ENCODE measurements around the gene ANKS1A. TPM values are rescaled to one million over a fixed set of nuclear protein-coding genes. Genes with fewer than 3 reads are reported as not detected.

Gene ANKS1A
- total RNA-seq, 2 experiments from 2014 or later = 6.4 to 6.5 TPM

DNA sequence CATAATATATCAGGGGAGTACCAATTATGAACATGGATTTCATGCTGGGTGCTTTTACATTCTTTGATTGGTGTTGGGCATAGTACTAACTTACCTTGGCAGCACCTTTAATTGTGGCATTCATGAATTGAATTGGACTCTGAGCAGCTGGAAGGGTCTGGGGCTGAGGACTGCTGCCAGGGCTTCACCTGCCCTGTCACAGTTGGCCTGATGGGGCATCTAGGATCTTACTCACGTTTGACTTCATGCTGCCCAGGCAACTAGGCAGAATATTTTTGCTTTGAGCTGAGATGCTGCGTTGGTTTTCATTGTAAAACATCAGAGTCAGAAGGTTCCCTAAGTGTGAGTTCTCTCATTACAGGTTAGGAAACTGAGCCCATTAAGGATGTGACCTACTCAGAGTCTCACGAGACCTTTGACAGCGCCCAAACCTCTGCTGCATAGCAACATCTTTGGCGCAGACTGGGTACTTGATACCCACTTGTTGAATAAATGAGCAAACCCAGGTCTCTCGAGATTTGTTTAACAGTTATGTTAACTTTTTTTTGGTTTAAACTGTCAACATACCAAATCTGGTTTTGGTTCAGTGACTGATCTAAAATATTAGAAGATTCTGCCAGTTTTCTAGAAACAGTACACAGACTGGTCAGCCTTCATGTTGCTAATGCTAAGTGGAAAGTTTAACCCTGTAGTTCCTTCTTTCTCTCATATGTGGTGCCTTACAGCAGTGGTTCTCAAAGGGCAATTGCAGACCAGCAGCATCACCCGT, 147.2 kb downstream of the ANKS1A start:
- DNase-seq = no peak
- Mint-ChIP-seq H3K27ac (no peak overlapping the region), H3K9me3 (no peaks in the 10 kb centered on the region), H3K4me3 (no peak overlapping the region), H3K36me3 (no peaks in the 10 kb centered on the region), H3K4me1 (no peaks in the 10 kb centered on the region), H3K27me3 (no peaks in the 10 kb centered on the region)

DNA sequence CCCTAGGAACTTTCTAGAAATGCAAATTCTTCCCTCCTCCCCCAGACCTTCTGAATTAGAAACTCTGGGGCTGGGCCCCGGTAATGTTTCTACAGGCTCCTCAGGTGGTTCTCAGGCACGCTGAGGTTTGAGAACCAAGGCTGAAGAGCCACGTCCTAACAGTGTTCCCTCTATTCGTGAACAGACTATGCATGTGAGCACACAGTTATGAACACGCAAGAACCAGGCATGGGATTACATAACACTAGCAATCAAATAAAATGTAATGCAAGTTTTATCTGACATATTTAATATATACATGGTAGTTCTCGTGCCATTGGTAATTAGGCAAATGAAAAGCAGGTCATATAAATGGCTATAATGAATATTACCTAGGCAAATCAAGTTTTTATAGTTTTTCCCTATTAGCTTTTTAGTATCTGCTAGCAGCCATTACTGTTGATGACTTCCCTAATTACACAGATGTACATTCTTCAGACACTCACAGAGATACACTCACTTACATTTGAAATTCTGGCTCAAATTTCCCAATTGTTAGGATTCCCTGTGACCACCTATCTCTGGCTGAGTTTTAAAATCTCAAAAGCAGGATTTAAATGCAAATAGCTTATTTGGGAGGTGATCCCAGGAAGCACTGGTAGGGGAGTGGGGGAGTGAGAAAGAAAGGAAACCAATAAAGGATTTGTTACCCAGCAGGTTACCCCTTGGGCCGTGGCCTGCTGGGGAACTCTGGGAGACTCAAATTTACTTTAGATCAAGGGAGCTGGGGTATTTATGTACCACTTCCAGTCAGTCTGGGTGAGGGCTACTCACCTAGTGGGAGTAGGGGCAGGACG, 148.0 kb downstream of the ANKS1A start:
- Mint-ChIP-seq H3K9me3 (no peaks in the 10 kb centered on the region), H3K36me3 (no peaks in the 10 kb centered on the region)

DNA sequence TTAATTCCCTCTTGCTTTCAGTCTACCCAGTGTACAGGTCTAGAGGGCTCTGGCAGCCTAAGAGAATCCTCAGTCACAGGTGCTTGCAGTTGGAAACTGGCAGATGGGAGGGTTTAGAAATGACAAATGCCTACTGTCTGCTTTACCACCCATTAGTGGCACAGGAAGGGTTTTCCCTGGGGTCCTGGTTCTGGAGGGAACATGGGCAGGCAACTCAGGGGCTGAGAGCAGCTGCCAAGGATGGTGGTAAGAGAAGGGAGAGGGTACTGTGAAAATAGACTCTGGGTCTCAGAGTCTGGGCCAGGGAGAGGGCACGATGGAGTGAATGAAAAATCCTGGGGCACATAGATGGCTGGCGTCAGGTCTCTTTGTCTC, 148.6 kb downstream of the ANKS1A start:
- no peak for DNase-seq
- H3K27me3 Mint-ChIP-seq = no peaks in the 10 kb centered on the region
- H3K9me3 Mint-ChIP-seq = no peaks in the 10 kb centered on the region
- no peaks in the 10 kb centered on the region for H3K36me3 Mint-ChIP-seq
- no peak overlapping the region for H3K27ac Mint-ChIP-seq
- H3K4me3 Mint-ChIP-seq = no peak overlapping the region
- no peaks in the 10 kb centered on the region for H3K4me1 Mint-ChIP-seq

More for the DNA sequence above, 148.0 kb downstream of the ANKS1A start:
- H3K27ac Mint-ChIP-seq = no peak overlapping the region
- no peaks in the 10 kb centered on the region for H3K4me1 Mint-ChIP-seq
- H3K4me3 Mint-ChIP-seq = no peak overlapping the region
- DNase-seq = no peak
- no peaks in the 10 kb centered on the region for H3K27me3 Mint-ChIP-seq

DNA sequence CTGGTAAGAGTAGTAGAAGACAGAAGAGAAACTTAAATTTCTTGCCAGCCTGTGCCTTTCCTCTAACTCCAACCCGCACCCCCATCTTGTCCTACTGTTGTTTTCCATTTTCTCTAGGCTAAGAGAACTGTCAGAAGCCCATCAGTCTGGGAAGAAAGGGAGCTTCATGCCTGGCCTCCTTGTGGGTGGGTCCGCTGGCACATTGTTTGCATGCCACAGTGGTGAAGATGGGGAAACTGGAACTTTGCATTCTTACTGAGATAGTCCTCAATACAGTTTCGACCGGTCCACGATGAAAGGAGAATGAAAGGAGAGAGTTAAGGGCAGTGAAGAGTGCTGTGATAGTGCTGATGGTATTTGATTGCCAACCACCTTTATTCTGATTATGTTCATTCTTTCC, 149.0 kb downstream of the ANKS1A start:
- no peak for DNase-seq
- Mint-ChIP-seq H3K9me3 (no peaks in the 10 kb centered on the region), H3K36me3 (no peaks in the 10 kb centered on the region), H3K4me3 (no peak overlapping the region), H3K4me1 (no peaks in the 10 kb centered on the region), H3K27me3 (no peaks in the 10 kb centered on the region), H3K27ac (no peak overlapping the region)

DNA sequence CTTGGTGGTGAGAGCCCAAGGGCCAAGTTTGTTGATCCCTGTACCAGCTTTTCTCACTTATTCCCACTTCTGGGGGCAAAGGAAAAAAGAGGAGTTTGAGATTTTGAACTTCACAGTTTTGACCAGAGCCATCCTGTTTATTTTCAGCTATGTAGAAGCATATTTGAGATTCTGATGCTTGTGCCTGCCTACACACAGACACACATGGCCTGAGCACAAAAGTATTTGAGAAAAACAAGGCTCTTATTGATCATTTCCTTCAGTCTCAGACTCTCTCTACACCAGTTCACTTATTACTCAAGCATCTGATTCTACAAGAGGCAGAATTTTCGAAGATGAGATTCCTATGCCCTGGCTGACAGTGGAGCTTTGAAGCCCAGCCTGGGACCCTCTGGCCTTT, 151.3 kb downstream of the ANKS1A start:
- no peak overlapping the region for H3K4me3 Mint-ChIP-seq
- H3K27me3 Mint-ChIP-seq = no peaks in the 10 kb centered on the region
- H3K9me3 Mint-ChIP-seq = no peaks in the 10 kb centered on the region
- no peak overlapping the region for H3K27ac Mint-ChIP-seq
- no peak for DNase-seq
- H3K36me3 Mint-ChIP-seq = no peaks in the 10 kb centered on the region
- no peaks in the 10 kb centered on the region for H3K4me1 Mint-ChIP-seq

DNA sequence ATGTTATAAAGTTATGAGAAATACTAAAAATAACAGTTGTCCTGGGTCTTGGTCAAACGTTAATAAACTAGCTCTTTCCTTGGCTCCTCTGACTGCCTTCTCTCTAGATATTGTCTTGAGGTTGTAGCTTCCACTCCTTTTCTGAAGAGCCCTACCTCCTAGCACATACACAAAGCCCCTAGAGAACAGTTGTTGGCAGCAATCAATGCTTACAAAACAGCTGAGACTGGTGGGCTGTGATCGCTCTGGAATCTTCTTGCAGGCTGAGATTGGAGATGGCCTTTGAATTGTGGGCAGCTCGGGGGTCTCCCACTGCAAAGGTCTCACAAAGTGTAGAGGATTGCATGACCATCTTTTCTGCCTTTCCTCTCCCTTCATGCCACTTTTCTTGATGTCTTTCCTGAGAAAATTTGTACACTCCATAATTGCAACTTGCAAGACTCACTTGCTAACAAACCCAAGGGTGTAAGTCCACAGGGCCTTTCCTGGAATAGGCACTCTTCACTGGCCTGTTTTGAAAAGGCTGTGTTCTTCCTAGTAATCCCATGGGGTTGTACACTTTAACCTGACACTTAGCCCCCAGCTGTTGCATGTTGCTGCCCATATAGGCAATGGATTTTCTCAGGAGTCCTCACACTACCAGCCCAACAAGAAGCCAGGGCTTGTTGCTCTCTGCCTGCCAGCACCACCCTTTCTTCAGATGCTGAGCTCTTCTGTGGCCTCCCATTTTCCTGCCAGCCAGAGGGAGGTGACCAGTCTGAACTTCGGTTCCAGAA, 152.2 kb downstream of the ANKS1A start:
- Mint-ChIP-seq H3K36me3 (no peaks in the 10 kb centered on the region), H3K9me3 (no peaks in the 10 kb centered on the region), H3K27me3 (no peaks in the 10 kb centered on the region), H3K27ac (no peak overlapping the region), H3K4me1 (peaks cover 2% of the 10 kb centered on the region), H3K4me3 (no peak overlapping the region)
- DNase-seq = no peak

DNA sequence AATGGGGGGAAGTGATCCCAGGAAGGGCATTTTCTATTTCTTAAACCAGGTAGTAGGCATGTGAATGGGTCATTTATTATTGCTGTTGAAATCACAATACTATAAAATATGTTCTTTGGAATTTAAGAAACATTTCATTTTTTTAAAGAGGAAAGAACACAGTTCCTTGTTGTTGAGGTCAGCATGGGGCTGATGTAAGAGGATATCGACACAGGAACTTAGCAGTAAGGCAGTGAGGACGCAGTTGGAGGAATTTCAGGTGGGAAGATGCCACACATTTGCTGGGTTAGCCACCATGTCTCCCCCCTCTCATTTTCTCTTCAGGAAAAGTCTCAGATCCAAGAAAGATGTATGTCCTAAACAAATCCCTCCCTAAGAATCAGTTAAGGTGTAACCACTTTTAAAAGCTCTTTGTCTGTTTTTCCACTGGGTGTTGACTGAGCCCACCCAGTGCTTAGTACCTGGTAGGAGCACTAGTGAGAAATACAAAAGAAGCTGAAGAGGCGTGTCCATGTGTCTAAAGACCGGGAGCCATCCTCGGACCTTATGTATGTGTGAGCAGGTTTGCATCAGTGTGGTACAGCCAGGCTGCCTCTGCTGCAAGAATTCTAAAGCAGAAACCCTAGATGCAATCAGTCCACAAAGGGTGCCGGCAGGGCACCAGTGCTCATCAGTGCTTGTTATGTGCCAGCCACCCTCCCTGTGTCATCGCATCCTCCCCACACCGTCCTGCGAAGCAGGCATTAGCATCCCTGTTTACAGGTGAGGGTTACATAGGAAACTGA, 153.2 kb downstream of the ANKS1A start:
- peaks cover 10% of the 10 kb centered on the region for H3K4me1 Mint-ChIP-seq
- H3K9me3 Mint-ChIP-seq = no peaks in the 10 kb centered on the region
- no peak overlapping the region for H3K27ac Mint-ChIP-seq
- DNase-seq = no peak
- no peaks in the 10 kb centered on the region for H3K36me3 Mint-ChIP-seq
- no peaks in the 10 kb centered on the region for H3K27me3 Mint-ChIP-seq
- H3K4me3 Mint-ChIP-seq = no peak overlapping the region

DNA sequence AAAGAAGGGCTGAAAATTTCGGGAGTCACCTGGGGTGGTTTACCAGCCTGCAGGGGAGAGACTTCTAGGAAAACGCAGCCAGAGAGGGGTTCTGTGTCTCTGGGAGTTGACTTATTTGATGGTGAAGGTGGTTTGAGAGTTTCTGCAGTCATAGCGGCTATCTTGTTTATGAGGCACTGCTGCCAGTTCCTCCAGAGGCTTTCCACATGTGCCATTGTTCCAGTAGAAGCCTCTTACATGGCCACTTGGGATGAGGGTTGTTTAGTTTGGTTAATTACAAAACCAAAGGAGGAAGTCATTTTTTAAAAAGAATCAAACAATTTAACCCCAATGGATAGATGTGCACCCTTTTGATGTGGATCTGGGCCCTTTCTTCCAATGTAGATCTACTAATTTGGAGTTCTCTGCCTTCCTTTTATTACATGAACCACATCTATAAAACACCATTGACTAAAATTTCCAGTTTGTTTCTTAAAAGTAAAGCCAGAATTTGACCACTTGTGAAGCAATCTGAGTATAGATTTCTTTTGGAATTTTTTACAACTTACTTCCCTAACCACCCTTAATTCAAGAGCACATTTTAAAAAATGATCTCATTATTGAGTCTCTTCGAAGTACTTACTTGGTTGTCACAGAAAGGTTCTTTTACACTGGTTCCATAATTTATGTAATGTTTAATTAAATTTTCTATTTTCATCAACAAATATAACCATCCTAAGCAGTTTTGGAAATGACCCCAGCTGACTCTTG, 154.5 kb downstream of the ANKS1A start:
- Mint-ChIP-seq H3K9me3 (no peaks in the 10 kb centered on the region), H3K27me3 (no peaks in the 10 kb centered on the region), H3K27ac (no peak overlapping the region), H3K36me3 (no peaks in the 10 kb centered on the region), H3K4me3 (no peak overlapping the region), H3K4me1 (peaks cover 19% of the 10 kb centered on the region)
- no peak for DNase-seq

DNA sequence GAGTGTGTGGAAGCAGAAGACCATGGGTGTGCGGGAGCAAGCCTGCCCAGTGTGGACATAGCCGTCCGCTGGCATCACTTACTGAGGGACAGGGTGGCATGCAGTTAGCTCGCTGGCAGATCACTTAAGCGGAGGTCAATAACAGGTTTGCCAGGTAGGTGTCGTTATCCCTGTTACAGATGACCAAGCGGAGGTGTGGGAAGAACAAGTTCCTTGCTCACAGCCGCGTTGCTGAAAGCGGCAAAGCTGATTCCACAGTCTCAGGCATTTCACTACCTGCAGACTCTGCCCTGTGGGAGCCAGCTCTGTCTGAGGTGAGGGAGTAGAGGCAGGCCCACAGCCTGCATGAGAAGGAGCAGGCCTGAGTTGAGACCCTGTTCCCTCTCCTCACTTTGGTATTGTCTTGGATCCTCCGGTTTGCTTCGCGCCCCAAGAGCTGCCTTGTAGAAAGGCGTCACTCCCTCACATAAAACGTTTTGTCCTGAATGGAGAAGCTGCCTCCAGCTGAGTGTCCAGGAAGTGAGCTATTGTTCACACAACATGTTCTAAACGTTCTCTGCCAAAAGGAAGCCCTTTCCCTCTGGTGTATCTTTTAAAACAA, 155.2 kb downstream of the ANKS1A start:
- Mint-ChIP-seq H3K27me3 (no peaks in the 10 kb centered on the region), H3K4me3 (no peak overlapping the region), H3K4me1 (peaks cover 19% of the 10 kb centered on the region), H3K27ac (no peak overlapping the region), H3K36me3 (no peaks in the 10 kb centered on the region), H3K9me3 (no peaks in the 10 kb centered on the region)
- no peak for DNase-seq

DNA sequence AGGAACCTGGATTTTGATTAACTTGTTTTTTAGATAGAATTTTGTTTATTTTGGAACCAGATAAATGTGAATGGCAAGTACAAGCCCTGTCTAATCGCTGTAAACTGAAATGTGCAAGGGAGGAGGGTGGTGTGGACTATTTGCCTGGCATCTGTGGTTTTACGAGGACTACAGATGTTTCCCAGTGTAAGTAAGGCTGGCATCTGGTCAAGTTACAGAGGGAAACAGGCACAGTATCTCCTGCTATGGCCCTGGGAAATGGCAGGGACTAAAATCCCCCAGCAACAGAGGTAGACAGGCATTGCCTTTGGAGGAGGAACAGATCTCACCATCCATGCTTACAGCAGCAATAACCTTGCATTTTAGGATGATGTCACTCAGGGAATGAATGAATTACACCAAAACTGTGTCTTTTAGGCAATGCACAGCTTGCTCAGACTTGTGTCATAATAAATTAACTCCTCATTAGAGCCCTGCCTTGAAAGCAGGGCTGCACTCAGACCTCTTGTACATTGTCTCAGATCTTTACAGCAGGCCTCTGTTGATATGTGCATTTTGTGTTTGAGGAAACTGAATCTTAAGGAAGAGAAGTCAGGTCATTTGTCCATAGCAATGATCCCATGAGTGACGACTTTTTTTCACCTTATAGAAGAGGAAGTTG, 155.8 kb downstream of the ANKS1A start:
- H3K9me3 Mint-ChIP-seq = no peaks in the 10 kb centered on the region
- H3K27ac Mint-ChIP-seq = no peak overlapping the region
- no peaks in the 10 kb centered on the region for H3K27me3 Mint-ChIP-seq
- no peaks in the 10 kb centered on the region for H3K36me3 Mint-ChIP-seq
- DNase-seq = no peak
- peaks cover 19% of the 10 kb centered on the region for H3K4me1 Mint-ChIP-seq
- no peak overlapping the region for H3K4me3 Mint-ChIP-seq

DNA sequence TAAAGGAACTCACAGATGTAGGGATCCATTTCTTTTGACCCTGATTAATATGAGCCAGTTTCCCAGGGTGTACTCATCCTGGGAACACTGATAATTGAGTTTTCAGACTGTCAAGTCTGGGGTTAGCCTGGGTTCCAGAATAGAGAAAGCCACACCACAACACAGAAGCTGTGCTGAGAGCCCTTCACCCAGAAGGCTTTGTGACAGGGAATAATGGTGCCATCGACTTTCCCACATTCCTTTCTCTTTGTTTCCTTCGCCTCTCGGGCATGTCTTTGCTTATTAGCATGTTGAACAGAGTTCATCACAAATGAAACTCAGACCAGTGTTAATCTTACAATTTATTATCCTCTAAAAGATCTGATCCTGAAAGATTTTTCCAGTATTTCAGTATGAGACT, 157.0 kb downstream of the ANKS1A start:
- Mint-ChIP-seq H3K27me3 (no peaks in the 10 kb centered on the region), H3K4me1 (peaks cover 19% of the 10 kb centered on the region), H3K9me3 (no peaks in the 10 kb centered on the region), H3K36me3 (no peaks in the 10 kb centered on the region), H3K27ac (no peak overlapping the region), H3K4me3 (no peak overlapping the region)
- DNase-seq = no peak

DNA sequence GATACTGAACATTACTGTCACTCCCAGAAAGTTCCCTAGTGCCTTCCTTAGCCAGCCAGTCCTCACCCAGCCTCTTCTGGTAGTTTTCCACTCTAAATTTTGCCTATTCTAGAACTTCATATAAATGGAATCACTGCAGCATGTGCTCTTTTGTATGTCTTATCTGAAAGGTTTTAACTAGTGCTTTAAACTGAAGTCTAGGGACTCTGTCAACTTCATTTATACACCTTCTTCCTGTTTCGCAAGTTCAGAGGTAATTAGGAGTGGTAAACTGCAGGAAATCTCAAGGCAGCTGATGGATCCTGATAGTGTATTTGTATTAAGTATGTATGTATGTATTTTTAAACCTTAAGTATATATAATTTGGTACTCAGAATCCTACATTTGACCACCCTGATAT, 157.8 kb downstream of the ANKS1A start:
- H3K4me3 Mint-ChIP-seq = no peak overlapping the region
- no peaks in the 10 kb centered on the region for H3K9me3 Mint-ChIP-seq
- DNase-seq = no peak

DNA sequence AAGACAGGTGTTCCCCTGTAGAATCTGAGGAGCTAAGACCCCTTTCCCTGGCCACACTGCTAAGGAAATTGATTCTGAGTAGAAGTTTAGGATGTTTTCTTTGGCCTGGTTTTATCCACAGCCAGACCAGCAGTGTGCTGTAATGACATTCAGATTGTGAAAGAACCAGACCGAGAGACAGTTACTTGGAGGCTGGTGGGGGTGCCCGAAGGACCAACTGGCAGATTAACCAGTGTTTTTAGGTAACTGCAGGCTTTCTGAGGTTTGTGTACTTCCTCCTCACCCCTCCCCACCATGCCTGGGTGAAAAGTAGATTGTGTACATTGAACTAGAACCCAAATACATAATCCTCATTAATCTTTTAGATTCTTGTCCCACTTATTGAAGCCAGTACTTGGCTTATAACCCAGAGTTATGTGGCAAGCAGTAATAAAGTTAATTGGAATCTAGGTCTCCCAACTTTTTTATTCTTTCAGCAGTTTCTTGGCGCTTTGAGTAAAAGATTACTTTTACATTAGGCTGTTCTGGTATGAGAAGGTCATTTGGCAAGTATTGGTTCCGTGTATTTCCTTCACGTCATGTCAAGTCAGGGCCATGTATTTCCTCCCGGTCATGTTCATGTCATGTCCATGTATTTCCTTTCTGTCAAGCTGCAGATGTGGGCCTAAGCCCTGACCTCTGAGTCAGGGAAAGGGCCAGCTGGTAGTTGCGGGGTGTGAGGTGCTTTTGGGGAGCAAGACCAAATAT, 158.4 kb downstream of the ANKS1A start:
- no peak for DNase-seq
- peaks cover 19% of the 10 kb centered on the region for H3K4me1 Mint-ChIP-seq

More for the DNA sequence above, 157.8 kb downstream of the ANKS1A start:
- Mint-ChIP-seq H3K27me3 (no peaks in the 10 kb centered on the region), H3K27ac (no peak overlapping the region), H3K36me3 (no peaks in the 10 kb centered on the region), H3K4me1 (peaks cover 19% of the 10 kb centered on the region)

More for the DNA sequence above, 158.4 kb downstream of the ANKS1A start:
- Mint-ChIP-seq H3K27ac (no peak overlapping the region), H3K4me3 (no peak overlapping the region), H3K36me3 (no peaks in the 10 kb centered on the region), H3K27me3 (no peaks in the 10 kb centered on the region), H3K9me3 (no peaks in the 10 kb centered on the region)
